Measurements from ENCODE around the gene CFAP45. TPM values are rescaled to one million over a fixed set of nuclear protein-coding genes. Genes with fewer than 3 reads are reported as not detected.
A peak's percentile ranks its signal among the peaks of the same experiment; 100 is the strongest.

CFAP45 gene
- total RNA-seq, 2 donors from 2014 or later = 0.49 to 0.55 TPM

DNA sequence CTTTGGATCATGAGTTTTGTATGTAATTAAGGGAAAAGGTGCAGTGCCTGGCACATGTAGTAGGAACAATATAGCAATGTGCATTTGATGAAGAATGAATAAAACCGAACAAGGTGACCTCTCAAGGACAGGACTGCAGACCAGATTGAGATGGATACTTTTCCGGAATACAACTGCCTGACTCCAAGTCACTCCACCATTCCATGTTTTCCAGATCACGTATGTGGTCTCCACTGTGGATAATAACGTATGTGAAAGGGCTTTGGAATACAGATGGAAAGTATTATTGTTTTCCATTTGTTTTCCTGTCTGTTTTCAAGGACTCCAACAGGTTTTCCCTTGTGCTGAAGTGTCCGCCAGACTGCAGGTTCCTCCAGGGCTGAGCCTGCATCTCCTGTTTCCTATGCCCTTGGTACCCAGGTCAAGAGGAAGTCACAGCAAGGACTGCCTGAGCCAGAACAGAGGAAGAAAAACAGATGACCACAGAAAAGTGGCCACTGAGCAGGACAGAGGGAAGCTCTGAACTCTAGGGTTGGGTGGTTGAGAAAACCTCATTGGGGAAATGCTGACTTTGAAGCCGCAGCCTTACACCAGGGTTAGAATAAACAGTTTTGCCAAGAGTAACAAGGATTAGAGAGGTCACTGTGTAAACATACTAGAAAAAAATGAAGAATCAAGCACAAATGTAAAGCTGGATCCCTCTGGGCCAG is 4.0 kb downstream of the CFAP45 start:
- WGBS, 2 experiments (ENCODE audit: insufficient coverage in 1 of 2, insufficient read length in 1 of 2) = 85 to 86% methylated on average over 6 of the region's 6 CpGs
- no peak for DNase-seq
- peaks cover 18% of the 10 kb centered on the region for H3K27me3 ChIP-seq (ENCODE audit: control insufficient read depth, insufficient read depth, low read length, poor library complexity, severe bottlenecking)

DNA sequence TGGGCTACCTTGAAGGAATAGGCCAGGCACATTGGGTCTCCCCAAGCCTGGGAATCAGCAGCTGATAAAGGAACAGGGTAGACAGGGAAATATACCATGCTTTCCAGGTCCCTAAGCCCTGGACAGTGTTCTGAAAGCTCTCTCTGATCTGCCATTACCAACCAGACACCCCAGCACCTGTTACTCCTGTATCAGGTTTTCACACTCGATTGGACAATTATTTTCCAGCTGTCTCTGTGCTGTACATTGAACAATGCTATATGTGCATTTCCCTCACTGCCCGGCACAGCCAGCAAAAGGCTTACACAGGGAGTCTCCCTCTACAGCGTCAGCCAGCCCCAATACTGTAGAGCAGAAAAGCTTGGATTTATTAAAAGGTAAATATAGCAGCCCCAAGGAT is 4.7 kb downstream of the CFAP45 start:
- no peak overlapping the region for H3K27ac Mint-ChIP-seq
- H3K9ac ChIP-seq (ENCODE audit: extremely low read depth, low read length, poor library complexity, severe bottlenecking) = no peak overlapping the region
- peaks cover 1% of the 10 kb centered on the region for H3K9me3 Mint-ChIP-seq
- peaks cover 29% of the 10 kb centered on the region for H3K27me3 Mint-ChIP-seq (ENCODE audit: insufficient read depth)
- no peaks in the 10 kb centered on the region for H3K36me3 ChIP-seq (ENCODE audit: control insufficient read depth, insufficient read depth, low read length)
- no peaks in the 10 kb centered on the region for H3K9me3 ChIP-seq (ENCODE audit: control insufficient read depth, low read length)
- peaks cover 15% of the 10 kb centered on the region for H3K4me1 ChIP-seq (ENCODE audit: control insufficient read depth, insufficient read depth, low read length)
- TF ChIP-seq, protein P1, sequence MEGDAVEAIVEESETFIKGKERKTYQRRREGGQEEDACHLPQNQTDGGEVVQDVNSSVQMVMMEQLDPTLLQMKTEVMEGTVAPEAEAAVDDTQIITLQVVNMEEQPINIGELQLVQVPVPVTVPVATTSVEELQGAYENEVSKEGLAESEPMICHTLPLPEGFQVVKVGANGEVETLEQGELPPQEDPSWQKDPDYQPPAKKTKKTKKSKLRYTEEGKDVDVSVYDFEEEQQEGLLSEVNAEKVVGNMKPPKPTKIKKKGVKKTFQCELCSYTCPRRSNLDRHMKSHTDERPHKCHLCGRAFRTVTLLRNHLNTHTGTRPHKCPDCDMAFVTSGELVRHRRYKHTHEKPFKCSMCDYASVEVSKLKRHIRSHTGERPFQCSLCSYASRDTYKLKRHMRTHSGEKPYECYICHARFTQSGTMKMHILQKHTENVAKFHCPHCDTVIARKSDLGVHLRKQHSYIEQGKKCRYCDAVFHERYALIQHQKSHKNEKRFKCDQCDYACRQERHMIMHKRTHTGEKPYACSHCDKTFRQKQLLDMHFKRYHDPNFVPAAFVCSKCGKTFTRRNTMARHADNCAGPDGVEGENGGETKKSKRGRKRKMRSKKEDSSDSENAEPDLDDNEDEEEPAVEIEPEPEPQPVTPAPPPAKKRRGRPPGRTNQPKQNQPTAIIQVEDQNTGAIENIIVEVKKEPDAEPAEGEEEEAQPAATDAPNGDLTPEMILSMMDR (conservative IDR thresholded peaks at IDR 0.05) = no peak
- 93 to 100% methylated on average over 1 to 3 of the region's 3 CpGs for WGBS, 2 experiments (ENCODE audit: insufficient coverage in 1 of 2, insufficient read length in 1 of 2)
- peaks cover 30% of the 10 kb centered on the region for H3K4me1 Mint-ChIP-seq
- H3K36me3 Mint-ChIP-seq (ENCODE audit: low read depth) = no peaks in the 10 kb centered on the region
- H3K27me3 ChIP-seq (ENCODE audit: control insufficient read depth, insufficient read depth, low read length, poor library complexity, severe bottlenecking) = peaks cover 18% of the 10 kb centered on the region
- H3K4me3 ChIP-seq (ENCODE audit: low read length) = no peak overlapping the region
- no peak overlapping the region for H3K27ac ChIP-seq (ENCODE audit: low read depth, low read length)
- no peak for DNase-seq
- H3K4me3 Mint-ChIP-seq = no peak overlapping the region

More for the DNA sequence above, 4.0 kb downstream of the CFAP45 start:
- H3K27me3 Mint-ChIP-seq (ENCODE audit: insufficient read depth) = peaks cover 29% of the 10 kb centered on the region
- H3K27ac ChIP-seq (ENCODE audit: low read depth, low read length) = no peak overlapping the region
- H3K4me3 ChIP-seq (ENCODE audit: low read length) = no peak overlapping the region
- no peak overlapping the region for H3K9ac ChIP-seq (ENCODE audit: extremely low read depth, low read length, poor library complexity, severe bottlenecking)
- H3K36me3 ChIP-seq (ENCODE audit: control insufficient read depth, insufficient read depth, low read length) = no peaks in the 10 kb centered on the region
- no peak overlapping the region for H3K4me3 Mint-ChIP-seq
- H3K4me1 ChIP-seq (ENCODE audit: control insufficient read depth, insufficient read depth, low read length) = peaks cover 17% of the 10 kb centered on the region
- TF ChIP-seq, protein P1 (conservative IDR thresholded peaks at IDR 0.05) = no peak
- H3K4me1 Mint-ChIP-seq = peaks cover 36% of the 10 kb centered on the region
- peaks cover 1% of the 10 kb centered on the region for H3K9me3 Mint-ChIP-seq
- H3K36me3 Mint-ChIP-seq (ENCODE audit: low read depth) = no peaks in the 10 kb centered on the region
- no peak overlapping the region for H3K27ac Mint-ChIP-seq
- no peaks in the 10 kb centered on the region for H3K9me3 ChIP-seq (ENCODE audit: control insufficient read depth, low read length)

DNA sequence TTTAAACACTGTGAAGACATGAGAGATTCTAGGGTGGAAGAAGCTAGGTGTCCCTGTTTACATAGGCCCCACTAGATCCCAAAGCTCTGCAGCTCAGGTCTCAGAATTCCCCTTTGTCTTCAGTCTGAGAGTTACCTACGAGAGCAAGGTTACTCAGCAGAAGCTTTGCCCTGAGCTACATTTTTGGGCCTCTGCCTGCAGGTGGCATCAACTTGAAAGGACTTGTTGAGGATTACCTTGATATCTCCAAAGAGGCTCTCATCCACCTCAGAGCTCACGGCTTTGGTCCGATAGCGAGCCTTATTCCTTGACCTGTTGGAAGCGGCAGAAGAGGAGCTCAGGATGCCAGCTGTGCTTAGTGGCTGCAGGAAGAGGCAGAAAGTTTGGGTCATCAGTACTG is 7.0 kb downstream of the CFAP45 start:
- no peak overlapping the region for H3K4me3 Mint-ChIP-seq
- no peak overlapping the region for H3K27ac Mint-ChIP-seq
- Histone ChIP-seq H3K9me3 (ENCODE audit: control insufficient read depth, low read length) (no peaks in the 10 kb centered on the region), H3K36me3 (ENCODE audit: control insufficient read depth, insufficient read depth, low read length) (no peaks in the 10 kb centered on the region), H3K9ac (ENCODE audit: extremely low read depth, low read length, poor library complexity, severe bottlenecking) (no peak overlapping the region), H3K4me1 (ENCODE audit: control insufficient read depth, insufficient read depth, low read length) (peaks cover 14% of the 10 kb centered on the region), H3K27ac (ENCODE audit: low read depth, low read length) (no peak overlapping the region), H3K27me3 (ENCODE audit: control insufficient read depth, insufficient read depth, low read length, poor library complexity, severe bottlenecking) (peaks cover 18% of the 10 kb centered on the region), H3K4me3 (ENCODE audit: low read length) (no peak overlapping the region)
- TF ChIP-seq, protein P1 (conservative IDR thresholded peaks at IDR 0.05) = peak; percentile 71
- peak; percentile 80 for DNase-seq
- 75 to 88% methylated on average over 4 to 5 of the region's 5 CpGs for WGBS, 2 experiments (ENCODE audit: insufficient coverage in 1 of 2, insufficient read length in 1 of 2)
- no peaks in the 10 kb centered on the region for H3K36me3 Mint-ChIP-seq (ENCODE audit: low read depth)
- peaks cover 22% of the 10 kb centered on the region for H3K27me3 Mint-ChIP-seq (ENCODE audit: insufficient read depth)
- H3K4me1 Mint-ChIP-seq = peaks cover 28% of the 10 kb centered on the region
- H3K9me3 Mint-ChIP-seq = no peaks in the 10 kb centered on the region

Data from endodermal cell (in vitro differentiated cells).